H9 (cell line): ENCODE results near the gene ZMYM2. TPM values are rescaled to one million over a fixed set of nuclear protein-coding genes. Genes with fewer than 3 reads are reported as not detected.

Experiments used
- DNase-seq: peaks from one replicate; pipeline ENCODE4 v3.0.0-alpha.2; 2017
- H2AFZ ChIP-seq: one replicate; pipeline ENCODE4 v1.6.1; 2013; ENCODE audit warnings: mild to moderate bottlenecking, low read length, control low read depth, moderate library complexity
- H2AK5ac ChIP-seq: 2 replicates; pipeline ENCODE4 v1.6.1; 2013; ENCODE audit warnings: low read length, control low read depth, mixed read lengths; ENCODE audit not compliant: insufficient read length
- H2BK120ac ChIP-seq: one replicate; pipeline ENCODE4 v1.6.1; 2013; ENCODE audit warnings: low read depth, mild to moderate bottlenecking, low read length, control low read depth, inconsistent platforms; ENCODE audit not compliant: poor library complexity, severe bottlenecking
- H2BK12ac ChIP-seq: 2 replicates; pipeline ENCODE4 v1.6.1; 2013; ENCODE audit warnings: low read length, control low read depth, mixed read lengths, low read depth; ENCODE audit not compliant: insufficient read length
- H2BK15ac ChIP-seq: 2 replicates; pipeline ENCODE4 v1.6.1; 2013; ENCODE audit warnings: low read depth, low read length, control low read depth
- H2BK20ac ChIP-seq: one replicate; pipeline ENCODE4 v1.6.1; 2013; ENCODE audit warnings: low read depth, mild to moderate bottlenecking, low read length, control low read depth, inconsistent platforms; ENCODE audit not compliant: poor library complexity, severe bottlenecking
- H2BK5ac ChIP-seq: 2 replicates; pipeline ENCODE4 v1.6.1; 2013; ENCODE audit warnings: low read length, control low read depth, mixed read lengths; ENCODE audit not compliant: insufficient read length
- H3K14ac ChIP-seq: 2 replicates; pipeline ENCODE4 v1.6.1; 2013; ENCODE audit warnings: low read length, control low read depth; ENCODE audit not compliant: insufficient read depth
- H3K18ac ChIP-seq: 2 replicates; pipeline ENCODE4 v1.6.1; 2013; ENCODE audit warnings: low read depth, mild to moderate bottlenecking, mixed read lengths, low read length, control low read depth; ENCODE audit not compliant: insufficient read length
- H3K23ac ChIP-seq: 2 replicates; pipeline ENCODE4 v1.6.1; 2013; ENCODE audit warnings: low read length, control low read depth, mixed read lengths, low read depth; ENCODE audit not compliant: insufficient read length
- H3K23me2 ChIP-seq: 2 replicates; pipeline ENCODE4 v1.6.1; 2013; ENCODE audit warnings: low read depth, mild to moderate bottlenecking, mixed read lengths, low read length, control low read depth; ENCODE audit not compliant: insufficient read length, poor library complexity, severe bottlenecking
- H3K27ac ChIP-seq: 2 replicates; pipeline ENCODE4 v1.5.1; 2013; ENCODE audit warnings: low read length, control low read depth, mixed read lengths, low read depth; ENCODE audit not compliant: insufficient read length
- H3K27me3 ChIP-seq: 2 replicates; pipeline ENCODE4 v1.6.1; 2013; ENCODE audit warnings: low read length, control low read depth, inconsistent platforms; ENCODE audit not compliant: insufficient read depth
- H3K4ac ChIP-seq: 2 replicates; pipeline ENCODE4 v1.6.1; 2013; ENCODE audit warnings: low read depth, mild to moderate bottlenecking, control low read depth, inconsistent platforms, low read length, moderate library complexity
- H3K4me1 ChIP-seq: 2 replicates; pipeline ENCODE4 v1.6.1; 2013; ENCODE audit warnings: low read length, control low read depth, inconsistent platforms; ENCODE audit not compliant: insufficient read depth
- H3K4me2 ChIP-seq: 2 replicates; pipeline ENCODE4 v1.6.1; 2013; ENCODE audit warnings: low read length, control low read depth, mixed read lengths; ENCODE audit not compliant: insufficient read length, insufficient read depth
- H3K56ac ChIP-seq: 2 replicates; pipeline ENCODE4 v1.6.1; 2013; ENCODE audit warnings: low read depth, mild to moderate bottlenecking, mixed read lengths, low read length, control low read depth; ENCODE audit not compliant: insufficient read length
- H3K79me1 ChIP-seq: 2 replicates; pipeline ENCODE4 v1.6.1; 2013; ENCODE audit warnings: low read depth, mild to moderate bottlenecking, moderate library complexity, low read length, control low read depth, inconsistent platforms; ENCODE audit not compliant: insufficient read depth, poor library complexity, severe bottlenecking
- H3K79me2 ChIP-seq: 2 replicates; pipeline ENCODE4 v1.6.1; 2013; ENCODE audit warnings: low read length, control low read depth, inconsistent platforms; ENCODE audit not compliant: insufficient read depth
- H3K9ac ChIP-seq: 2 replicates; pipeline ENCODE4 v1.6.1; 2013; ENCODE audit warnings: low read length, control low read depth, mixed read lengths; ENCODE audit not compliant: insufficient read length; ENCODE audit errors: extremely low read depth
- H3K9me3 ChIP-seq: one replicate; pipeline ENCODE4 v1.6.1; 2013; ENCODE audit warnings: low read depth, low read length, inconsistent platforms; ENCODE audit not compliant: control insufficient read depth
- H3T11ph ChIP-seq: one replicate; pipeline ENCODE4 v1.6.1; 2013; ENCODE audit warnings: mild to moderate bottlenecking, low read length, control low read depth, inconsistent platforms
- H4K20me1 ChIP-seq: one replicate; pipeline ENCODE4 v1.6.1; 2013; ENCODE audit not compliant: control insufficient read depth, insufficient read length, insufficient read depth
- H4K5ac ChIP-seq: 2 replicates; pipeline ENCODE4 v1.6.1; 2013; ENCODE audit warnings: low read depth, mild to moderate bottlenecking, mixed read lengths, low read length, control low read depth; ENCODE audit not compliant: insufficient read length
- H4K8ac ChIP-seq: replicated peaks from 2 replicates; pipeline ENCODE4 v1.6.1; 2013; ENCODE audit warnings: low read length, control low read depth, mixed read lengths, low read depth; ENCODE audit not compliant: insufficient read length
- H4K91ac ChIP-seq: 2 replicates; pipeline ENCODE4 v1.6.1; 2013; ENCODE audit warnings: low read depth, mild to moderate bottlenecking, moderate library complexity, mixed read lengths, low read length, control low read depth; ENCODE audit not compliant: insufficient read length
- H3K27ac Mint-ChIP-seq, 3 experiments: 2 replicates in 2 of 3; 3 replicates in 1 of 3; pipeline ENCODE4 v1.8.0; 2020 to 2021; ENCODE audit warnings: mixed read lengths in 3 of 3, mild to moderate bottlenecking in 1 of 3, moderate library complexity in 1 of 3
- H3K27me3 Mint-ChIP-seq: 2 replicates; pipeline ENCODE4 v1.8.0; 2021; ENCODE audit warnings: low read depth, mild to moderate bottlenecking, moderate library complexity, mixed read lengths
- H3K36me3 Mint-ChIP-seq, 3 experiments: 2 replicates in 2 of 3; 3 replicates in 1 of 3; pipeline ENCODE4 v1.8.0; 2020 to 2021; ENCODE audit warnings: low read depth in 3 of 3, mixed read lengths in 3 of 3; ENCODE audit not compliant: insufficient read depth in 1 of 3
- H3K4me1 Mint-ChIP-seq, 2 experiments: 2 replicates each; pipeline ENCODE4 v1.8.0; 2020; ENCODE audit warnings: mixed read lengths in 2 of 2
- H3K4me3 Mint-ChIP-seq, 2 experiments: 2 replicates in 1 of 2; 3 replicates in 1 of 2; pipeline ENCODE4 v1.8.0; 2020 to 2021; ENCODE audit warnings: mild to moderate bottlenecking in 2 of 2, mixed read lengths in 2 of 2, moderate library complexity in 1 of 2
- H3K9me3 Mint-ChIP-seq, 2 experiments: 2 replicates in 1 of 2; 3 replicates in 1 of 2; pipeline ENCODE4 v1.8.0; 2020; ENCODE audit warnings: mild to moderate bottlenecking in 2 of 2, mixed read lengths in 2 of 2, moderate library complexity in 1 of 2
- WGBS: extraction: QIAGEN DNeasy Blood & Tissue Kit; methylation state at CpG from one replicate; pipeline ENCODE4 v1.1.7; 2013; ENCODE audit warnings: missing lambda C conversion rate, low lambda C conversion rate, mixed read lengths; ENCODE audit not compliant: insufficient read length; ENCODE audit errors: extremely low coverage; 5-methylcytosine and 5-hydroxymethylcytosine counted together
- total RNA-seq: library from RNA; stranded (reverse); gene quantifications from 2 replicates; pipeline ENCODE4 v1.2.1, GENCODE V29; 2021
- TF ChIP-seq, protein P1 (sequence below): fragments of 200-600 bp; sonication (generic); conservative IDR thresholded peaks from 3 replicates; pipeline ENCODE4 v1.8.0; 2021; ENCODE audit warnings: antibody characterized with exemption, mild to moderate bottlenecking

ZMYM2 gene
- total RNA-seq, 1 experiment from 2014 or later, result 173 TPM

DNA sequence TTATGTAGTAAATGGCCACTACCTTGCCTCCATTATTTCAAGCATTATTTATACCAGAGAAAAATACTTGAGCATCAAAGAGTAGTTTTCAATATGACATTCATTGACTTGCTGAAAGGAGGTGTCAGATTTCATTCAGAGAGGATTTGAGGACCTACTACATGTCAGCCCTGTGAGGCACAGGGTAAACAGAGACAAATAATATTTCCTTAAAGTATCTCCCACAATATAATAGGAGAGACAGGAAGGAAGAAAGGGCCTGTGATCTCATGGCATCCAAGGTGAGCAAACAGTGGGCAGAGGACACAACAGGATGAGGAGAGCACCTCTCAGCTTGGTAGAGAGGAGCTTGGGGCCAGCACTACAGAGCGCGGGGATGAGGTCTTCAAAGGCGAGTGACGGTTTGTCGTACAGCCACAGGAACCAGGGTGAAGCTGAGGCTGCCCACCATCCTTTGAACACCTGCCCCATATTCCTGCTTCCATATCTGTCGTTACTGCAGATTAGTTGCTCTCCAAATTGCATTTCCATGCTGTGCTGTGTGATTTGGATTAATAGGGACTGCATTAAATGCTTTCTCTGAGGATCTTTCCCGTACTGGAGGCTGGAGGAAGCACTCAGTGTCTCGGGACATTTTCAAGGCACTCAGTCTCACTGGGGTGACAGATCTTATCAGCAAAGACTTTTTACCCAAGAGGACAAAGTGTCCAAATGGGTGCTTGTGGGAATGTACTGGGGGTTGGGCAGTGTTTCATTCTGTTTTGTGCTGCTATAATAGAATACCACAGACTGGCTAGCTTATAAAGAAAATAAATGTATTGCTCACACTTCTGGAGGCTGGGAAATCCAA is 143.2 kb downstream of the ZMYM2 start:
- Mint-ChIP-seq H3K27ac (no peak overlapping the region), H3K4me3 (no peak overlapping the region), H3K4me1 (peaks cover 10 to 25% of the 10 kb centered on the region in 2 experiments), H3K36me3 (no peaks in the 10 kb centered on the region), H3K27me3 (peaks cover 19% of the 10 kb centered on the region), H3K9me3 (no peaks in the 10 kb centered on the region)
- H2BK15ac ChIP-seq, result no peak overlapping the region
- DNase-seq, result no peak
- no peaks in the 10 kb centered on the region for H4K20me1 ChIP-seq
- no peaks in the 10 kb centered on the region for H3K79me2 ChIP-seq
- no peak overlapping the region for H2BK12ac ChIP-seq
- TF ChIP-seq, protein P1, sequence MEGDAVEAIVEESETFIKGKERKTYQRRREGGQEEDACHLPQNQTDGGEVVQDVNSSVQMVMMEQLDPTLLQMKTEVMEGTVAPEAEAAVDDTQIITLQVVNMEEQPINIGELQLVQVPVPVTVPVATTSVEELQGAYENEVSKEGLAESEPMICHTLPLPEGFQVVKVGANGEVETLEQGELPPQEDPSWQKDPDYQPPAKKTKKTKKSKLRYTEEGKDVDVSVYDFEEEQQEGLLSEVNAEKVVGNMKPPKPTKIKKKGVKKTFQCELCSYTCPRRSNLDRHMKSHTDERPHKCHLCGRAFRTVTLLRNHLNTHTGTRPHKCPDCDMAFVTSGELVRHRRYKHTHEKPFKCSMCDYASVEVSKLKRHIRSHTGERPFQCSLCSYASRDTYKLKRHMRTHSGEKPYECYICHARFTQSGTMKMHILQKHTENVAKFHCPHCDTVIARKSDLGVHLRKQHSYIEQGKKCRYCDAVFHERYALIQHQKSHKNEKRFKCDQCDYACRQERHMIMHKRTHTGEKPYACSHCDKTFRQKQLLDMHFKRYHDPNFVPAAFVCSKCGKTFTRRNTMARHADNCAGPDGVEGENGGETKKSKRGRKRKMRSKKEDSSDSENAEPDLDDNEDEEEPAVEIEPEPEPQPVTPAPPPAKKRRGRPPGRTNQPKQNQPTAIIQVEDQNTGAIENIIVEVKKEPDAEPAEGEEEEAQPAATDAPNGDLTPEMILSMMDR, result no peak
- H3K4me1 ChIP-seq, result peaks cover 4% of the 10 kb centered on the region; the same call in 1 of the 2 replicates
- no peak overlapping the region for H3K56ac ChIP-seq
- H2BK120ac ChIP-seq, result no peak overlapping the region
- H3K9me3 ChIP-seq, result no peaks in the 10 kb centered on the region
- H3K14ac ChIP-seq, result no peak overlapping the region
- no peak overlapping the region for H4K91ac ChIP-seq
- H3K4ac ChIP-seq, result no peak overlapping the region
- H2AFZ ChIP-seq, result no peak overlapping the region
- H2BK5ac ChIP-seq, result no peak overlapping the region
- H4K5ac ChIP-seq, result no peak overlapping the region
- no peak overlapping the region for H4K8ac ChIP-seq
- H3K27me3 ChIP-seq, result no peaks in the 10 kb centered on the region
- no peaks in the 10 kb centered on the region for H3K23me2 ChIP-seq
- H2AK5ac ChIP-seq, result no peak overlapping the region
- H3K79me1 ChIP-seq, result no peaks in the 10 kb centered on the region
- H3T11ph ChIP-seq, result no peak overlapping the region
- WGBS, result no CpG with 5 or more reads among the region's 8 CpGs
- H3K9ac ChIP-seq, result no peak overlapping the region
- no peak overlapping the region for H3K27ac ChIP-seq
- H3K18ac ChIP-seq, result no peak overlapping the region
- H3K4me2 ChIP-seq, result no peak overlapping the region
- no peak overlapping the region for H3K23ac ChIP-seq
- no peak overlapping the region for H2BK20ac ChIP-seq
